ENCODE results near the gene HAO2.
"Not testable (repeated sequence)": the region's sequence is repeated elsewhere in the genome, so short reads cannot be mapped to it uniquely, and the experiment has no call there.

HAO2 gene

GRCh38 chr1:119368554-119368953 lies at the start of gene HAO2:
Gene HAO2, plus strand, starts transcription at chr1:119368785. Its CDS starts 12,301 bp downstream, at chr1:119381086.
- no peak for DNase-seq

- DNase-seq, result no peak
Measured at GRCh38 chr1:119320100-119320499, 48.5 kb upstream of the HAO2 start.

GRCh38 chr1:119321666-119322419 lies 46.7 kb upstream of the HAO2 start:
- DNase-seq, result no peak

- DNase-seq, result no peak
Measured at GRCh38 chr1:119323216-119323982, 45.2 kb upstream of the HAO2 start.

- DNase-seq, result no peak
Measured at GRCh38 chr1:119324198-119324597, 44.4 kb upstream of the HAO2 start.

- no peak for DNase-seq
Measured at GRCh38 chr1:119326251-119326650, 42.3 kb upstream of the HAO2 start.

GRCh38 chr1:119327094-119327449 lies 41.5 kb upstream of the HAO2 start:
- no peak for DNase-seq

GRCh38 chr1:119327450-119328155 lies 41.0 kb upstream of the HAO2 start:
- DNase-seq, result no peak

- DNase-seq, result no peak
Measured at GRCh38 chr1:119329541-119330461, 38.8 kb upstream of the HAO2 start.

GRCh38 chr1:119330466-119331189 lies 38.0 kb upstream of the HAO2 start:
- DNase-seq, result no peak

GRCh38 chr1:119331190-119331515 lies 37.4 kb upstream of the HAO2 start:
- no peak for DNase-seq

- no peak for DNase-seq
Measured at GRCh38 chr1:119331915-119332314, 36.7 kb upstream of the HAO2 start.

- no peak for DNase-seq
Measured at GRCh38 chr1:119332622-119333021, 36.0 kb upstream of the HAO2 start.

GRCh38 chr1:119333163-119333896 lies 35.3 kb upstream of the HAO2 start:
- DNase-seq, result no peak

- not testable (repeated sequence) for DNase-seq
Measured at GRCh38 chr1:119333897-119334250, 34.7 kb upstream of the HAO2 start.

- DNase-seq, result no peak
Measured at GRCh38 chr1:119336848-119337247, 31.7 kb upstream of the HAO2 start.

- no peak for DNase-seq
Measured at GRCh38 chr1:119338004-119338403, 30.6 kb upstream of the HAO2 start.

- no peak for DNase-seq
Measured at GRCh38 chr1:119338757-119339156, 29.8 kb upstream of the HAO2 start.

- DNase-seq, result no peak
Measured at GRCh38 chr1:119340861-119341261, 27.7 kb upstream of the HAO2 start.

GRCh38 chr1:119341372-119341947 lies 27.1 kb upstream of the HAO2 start:
- DNase-seq, result no peak

GRCh38 chr1:119345398-119345797 lies 23.2 kb upstream of the HAO2 start:
- DNase-seq, result no peak
